Esophagus muscularis mucosa (tissue), 4 donors: ENCODE results near the gene P2RY8. TPM values are rescaled to one million over a fixed set of nuclear protein-coding genes. Genes with fewer than 3 reads are reported as not detected.
A peak's percentile ranks its signal among the peaks of the same experiment; 100 is the strongest.
"Not testable (repeated sequence)": the region's sequence is repeated elsewhere in the genome, so short reads cannot be mapped to it uniquely, and the experiment has no call there.

Experiments
- DNase-seq: peaks from one replicate; pipeline ENCODE4 v3.0.0-alpha.2; 2017; ENCODE audit errors: extremely low spot score
- H3K27ac ChIP-seq, 4 donors: fragments of 200-600 bp; sonication (generic); replicated peaks in 1 of 4; 1 replicate in 3 of 4; 2 replicates in 1 of 4; pipeline ENCODE4 v1.5.1; 2016 to 2019; ENCODE audit warnings: mild to moderate bottlenecking in 1 of 4
- H3K27me3 ChIP-seq, 4 donors: fragments of 200-600 bp; sonication (generic); one replicate each; pipeline versions ENCODE4 v1.5.1 to v1.6.0; 2016 to 2019
- H3K36me3 ChIP-seq, 4 donors: fragments of 200-600 bp; sonication (generic); one replicate each; pipeline ENCODE4 v1.5.1; 2016 to 2019
- H3K4me1 ChIP-seq, 4 donors: fragments of 200-600 bp; sonication (generic); one replicate each; pipeline ENCODE4 v1.5.1; 2016 to 2019
- H3K4me3 ChIP-seq, 4 donors: fragments of 200-600 bp; sonication (generic); 1 replicate in 2 of 4; 2 replicates in 2 of 4; pipeline ENCODE4 v1.5.1; 2016 to 2019; ENCODE audit warnings: mild to moderate bottlenecking in 4 of 4, moderate library complexity in 1 of 4
- H3K9me3 ChIP-seq, 4 donors: fragments of 200-600 bp; sonication (generic); 1 replicate in 3 of 4; 2 replicates in 1 of 4; pipeline ENCODE4 v1.5.1; 2016 to 2019
- CTCF ChIP-seq, 3 experiments: fragments of 200-600 bp in 2 of 3; fragments of 450-650 bp in 1 of 3; sonication (generic) in 2 of 3; IDR thresholded peaks; one replicate each; pipeline ENCODE4 v1.5.1; 2017 to 2019; ENCODE audit warnings: antibody characterized with exemption in 3 of 3, mild to moderate bottlenecking in 2 of 3, moderate library complexity in 1 of 3
- EP300 ChIP-seq: sonication (generic); formaldehyde crosslinking; IDR thresholded peaks from one replicate; pipeline ENCODE4 v1.6.1; 2017; ENCODE audit warnings: antibody characterized with exemption
- POLR2A ChIP-seq: fragments of 450-650 bp; IDR thresholded peaks from one replicate; pipeline ENCODE4 v1.6.1; 2017; ENCODE audit warnings: antibody characterized with exemption, moderate library complexity, mild to moderate bottlenecking, low read depth
- POLR2AphosphoS5 ChIP-seq, 2 donors: sonication (generic); formaldehyde crosslinking; IDR thresholded peaks; one replicate each; pipeline ENCODE4 v1.6.1; 2017; ENCODE audit warnings: antibody characterized with exemption in 2 of 2
- WGBS: methylation state at CpG from one replicate; pipeline ENCODE4 v1.1.5; 2018; 5-methylcytosine and 5-hydroxymethylcytosine counted together
- intact Hi-C: fragments of 100-400 bp; cut with DNase I; formaldehyde crosslinking; loops from one replicate; pipeline ENCODE4 v1.15.1; 2023
- total RNA-seq, 4 donors: library from RNA; depleted of rRNA; stranded (reverse); fragments of >200 nt; gene quantifications; one replicate each; pipeline versions ENCODE4 v1.1.0 to v1.2.1, GENCODE V29; 2016

P2RY8 gene
- total RNA-seq, 4 donors from 2014 or later, result 0.63 to 3.1 (median 1.9) TPM

GRCh38 chrX:1449036-1449822 lies 87.8 kb downstream of the P2RY8 start:
- H3K36me3 ChIP-seq, result peaks cover 0 to 3% (median 0%) of the 10 kb centered on the region in 4 donors
- intact Hi-C loops, result no loop called here
- H3K4me1 ChIP-seq, result peaks cover 14 to 35% (median 23%) of the 10 kb centered on the region in 4 donors
- whole genome bisulfite sequencing, result 88% methylated on average over 9 of the region's 9 CpGs
- no peaks in the 10 kb centered on the region for H3K9me3 ChIP-seq
- no peak overlapping the region for H3K27ac ChIP-seq
- no peak for TF ChIP-seq POLR2A
- no peak for TF ChIP-seq CTCF (IDR thresholded peaks at IDR 0.05)
- TF ChIP-seq POLR2AphosphoS5 (IDR thresholded peaks at IDR 0.05), result no peak
- no peak for TF ChIP-seq EP300
- peak; percentile 68 for DNase-seq
- no peaks in the 10 kb centered on the region for H3K27me3 ChIP-seq
- no peak overlapping the region for H3K4me3 ChIP-seq

- H3K27ac ChIP-seq, intact Hi-C loops, H3K4me3 ChIP-seq, H3K36me3 ChIP-seq, H3K27me3 ChIP-seq, H3K9me3 ChIP-seq: not testable (repeated sequence)
- 95% methylated on average over 5 of the region's 5 CpGs for WGBS
- H3K4me1 ChIP-seq, result peaks cover 14 to 31% (median 23%) of the 10 kb centered on the region in 4 donors
- peak; percentile 31 for DNase-seq
Observed at GRCh38 chrX:1448573-1449001, 88.4 kb downstream of the P2RY8 start.

DNA sequence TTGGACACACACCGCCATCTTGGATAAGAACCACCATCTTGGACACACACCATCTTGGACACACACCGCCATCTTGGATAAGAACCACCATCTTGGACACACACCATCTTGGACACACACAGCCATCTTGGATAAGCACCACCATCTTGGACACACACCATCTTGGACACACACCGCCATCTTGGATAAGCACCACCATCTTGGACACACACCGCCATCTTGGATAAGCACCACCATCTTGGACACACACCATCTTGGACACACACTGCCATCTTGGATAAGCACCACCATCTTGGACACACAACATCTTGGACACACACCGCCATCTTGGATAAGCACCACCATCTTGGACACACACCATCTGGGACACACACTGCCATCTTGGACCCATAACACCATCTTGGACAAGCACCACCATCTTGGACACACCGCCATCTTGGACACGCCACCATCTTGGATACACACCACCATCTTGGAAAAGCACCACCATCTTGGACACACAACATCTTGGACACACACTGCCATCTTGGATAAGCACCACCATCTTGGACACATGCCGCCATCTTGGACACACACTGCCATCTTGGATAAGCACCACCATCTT lies 88.9 kb downstream of the P2RY8 start:
- H3K4me3 ChIP-seq, H3K9me3 ChIP-seq, H3K27me3 ChIP-seq, intact Hi-C loops, H3K27ac ChIP-seq, H3K36me3 ChIP-seq: not testable (repeated sequence)
- peak; percentile 57 for DNase-seq
- peaks cover 14 to 31% (median 23%) of the 10 kb centered on the region in 4 donors for H3K4me1 ChIP-seq
- WGBS, result 94% methylated on average over 8 of the region's 8 CpGs

GRCh38 chrX:1446984-1447968 lies 89.7 kb downstream of the P2RY8 start:
- H3K27me3 ChIP-seq, H3K4me3 ChIP-seq, H3K27ac ChIP-seq, intact Hi-C loops, H3K36me3 ChIP-seq, H3K9me3 ChIP-seq: not testable (repeated sequence)
- peak; percentile 24 for DNase-seq
- peaks cover 14 to 28% (median 22%) of the 10 kb centered on the region in 4 donors for H3K4me1 ChIP-seq
- WGBS, result 90% methylated on average over 13 of the region's 13 CpGs

- WGBS, result 96% methylated on average over 19 of the region's 19 CpGs
- Histone ChIP-seq H3K27me3 (no peaks in the 10 kb centered on the region), H3K27ac (no peak overlapping the region), H3K4me1 (peaks cover 0 to 4% (median 0%) of the 10 kb centered on the region in 4 donors), H3K4me3 (no peak overlapping the region), H3K36me3 (peaks cover 3 to 24% (median 11%) of the 10 kb centered on the region in 4 donors), H3K9me3 (no peaks in the 10 kb centered on the region)
- intact Hi-C loops, result no loop called here
- TF ChIP-seq CTCF (IDR thresholded peaks at IDR 0.05), result no peak
- no peak for TF ChIP-seq POLR2A
- no peak for TF ChIP-seq EP300
- TF ChIP-seq POLR2AphosphoS5 (IDR thresholded peaks at IDR 0.05), result no peak
- peak; percentile 75 for DNase-seq
Observed at GRCh38 chrX:1444561-1445500, 92.2 kb downstream of the P2RY8 start.
